KMS-11 (cell line): Measurements from ENCODE around the gene DIAPH3.
"Not testable (repeated sequence)": the region's sequence is repeated elsewhere in the genome, so short reads cannot be mapped to it uniquely, and the experiment has no call there.

Experiments used
- H2AFZ ChIP-seq: fragments of 200-600 bp; sonication (generic); 2 replicates; pipeline ENCODE4 v1.6.1; 2016; ENCODE audit warnings: antibody characterized with exemption, mixed run types, low read depth
- H3K27ac ChIP-seq: fragments of 200-600 bp; sonication (generic); 2 replicates; pipeline ENCODE4 v1.6.1; 2016; ENCODE audit warnings: mild to moderate bottlenecking, mixed run types
- H3K27me3 ChIP-seq: fragments of 200-600 bp; sonication (generic); 2 replicates; pipeline ENCODE4 v1.6.1; 2017; ENCODE audit warnings: mild to moderate bottlenecking, low read depth, mixed run types, moderate library complexity; ENCODE audit not compliant: insufficient read depth
- H3K36me3 ChIP-seq: fragments of 200-600 bp; sonication (generic); 2 replicates; pipeline ENCODE4 v1.6.1; 2017; ENCODE audit warnings: mild to moderate bottlenecking, mixed run types; ENCODE audit not compliant: insufficient read depth
- H3K4me1 ChIP-seq: fragments of 200-600 bp; sonication (generic); 2 replicates; pipeline ENCODE4 v1.6.1; 2016; ENCODE audit warnings: mild to moderate bottlenecking, low read depth, mixed run types; ENCODE audit not compliant: poor library complexity, severe bottlenecking
- H3K4me2 ChIP-seq: fragments of 200-600 bp; sonication (generic); 2 replicates; pipeline ENCODE4 v1.7.0; 2016; ENCODE audit warnings: mild to moderate bottlenecking, mixed run types
- H3K4me3 ChIP-seq: fragments of 200-600 bp; sonication (generic); IDR thresholded peaks from 2 replicates; pipeline ENCODE4 v1.6.1; 2017; ENCODE audit warnings: low read depth, low read length, mixed read lengths; ENCODE audit not compliant: insufficient read depth
- H3K79me2 ChIP-seq: fragments of 200-600 bp; sonication (generic); 2 replicates; pipeline ENCODE4 v1.6.1; 2016; ENCODE audit warnings: low read depth, mixed run types; ENCODE audit not compliant: insufficient read depth
- H3K9ac ChIP-seq: fragments of 200-600 bp; sonication (generic); 2 replicates; pipeline ENCODE4 v1.6.1; 2016; ENCODE audit warnings: mild to moderate bottlenecking, mixed run types
- H4K20me1 ChIP-seq: fragments of 200-600 bp; sonication (generic); 2 replicates; pipeline ENCODE4 v1.6.1; 2016; ENCODE audit warnings: mild to moderate bottlenecking, mixed run types; ENCODE audit not compliant: insufficient read depth
- TF ChIP-seq, protein P1 (sequence below): fragments of 200-600 bp; sonication (generic); conservative IDR thresholded peaks from 2 replicates; pipeline ENCODE4 v1.6.1; 2017; ENCODE audit warnings: low read depth, mild to moderate bottlenecking, antibody characterized with exemption, low read length, moderate library complexity, mixed read lengths

Gene DIAPH3

DNA sequence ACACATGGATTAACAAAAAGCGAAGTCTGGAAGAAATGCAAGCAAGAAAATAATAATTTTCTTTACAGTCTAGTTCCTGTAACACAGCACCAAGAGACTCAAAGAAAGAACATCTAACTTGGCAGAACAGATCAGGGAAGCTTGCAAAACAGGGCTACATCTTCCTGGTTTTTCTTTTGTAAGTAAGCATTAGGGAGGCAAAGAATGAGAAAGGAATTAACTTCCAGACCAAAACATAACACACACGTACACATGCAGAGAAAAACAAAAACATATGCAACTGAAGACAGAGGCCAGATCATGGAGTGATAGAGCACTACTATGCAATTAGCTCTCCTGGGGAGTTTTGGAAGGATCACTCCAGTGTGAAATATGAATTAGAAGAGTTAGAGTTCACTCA is 120.5 kb downstream of the DIAPH3 start:
- Histone ChIP-seq H3K4me2 (no peak overlapping the region), H4K20me1 (no peaks in the 10 kb centered on the region), H3K79me2 (no peaks in the 10 kb centered on the region), H3K4me3 (no peak overlapping the region), H2AFZ (no peak overlapping the region), H3K4me1 (no peaks in the 10 kb centered on the region), H3K36me3 (no peaks in the 10 kb centered on the region), H3K27me3 (no peaks in the 10 kb centered on the region), H3K27ac (no peak overlapping the region), H3K9ac (no peak overlapping the region)
- TF ChIP-seq, protein P1, sequence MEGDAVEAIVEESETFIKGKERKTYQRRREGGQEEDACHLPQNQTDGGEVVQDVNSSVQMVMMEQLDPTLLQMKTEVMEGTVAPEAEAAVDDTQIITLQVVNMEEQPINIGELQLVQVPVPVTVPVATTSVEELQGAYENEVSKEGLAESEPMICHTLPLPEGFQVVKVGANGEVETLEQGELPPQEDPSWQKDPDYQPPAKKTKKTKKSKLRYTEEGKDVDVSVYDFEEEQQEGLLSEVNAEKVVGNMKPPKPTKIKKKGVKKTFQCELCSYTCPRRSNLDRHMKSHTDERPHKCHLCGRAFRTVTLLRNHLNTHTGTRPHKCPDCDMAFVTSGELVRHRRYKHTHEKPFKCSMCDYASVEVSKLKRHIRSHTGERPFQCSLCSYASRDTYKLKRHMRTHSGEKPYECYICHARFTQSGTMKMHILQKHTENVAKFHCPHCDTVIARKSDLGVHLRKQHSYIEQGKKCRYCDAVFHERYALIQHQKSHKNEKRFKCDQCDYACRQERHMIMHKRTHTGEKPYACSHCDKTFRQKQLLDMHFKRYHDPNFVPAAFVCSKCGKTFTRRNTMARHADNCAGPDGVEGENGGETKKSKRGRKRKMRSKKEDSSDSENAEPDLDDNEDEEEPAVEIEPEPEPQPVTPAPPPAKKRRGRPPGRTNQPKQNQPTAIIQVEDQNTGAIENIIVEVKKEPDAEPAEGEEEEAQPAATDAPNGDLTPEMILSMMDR: no peak

DNA sequence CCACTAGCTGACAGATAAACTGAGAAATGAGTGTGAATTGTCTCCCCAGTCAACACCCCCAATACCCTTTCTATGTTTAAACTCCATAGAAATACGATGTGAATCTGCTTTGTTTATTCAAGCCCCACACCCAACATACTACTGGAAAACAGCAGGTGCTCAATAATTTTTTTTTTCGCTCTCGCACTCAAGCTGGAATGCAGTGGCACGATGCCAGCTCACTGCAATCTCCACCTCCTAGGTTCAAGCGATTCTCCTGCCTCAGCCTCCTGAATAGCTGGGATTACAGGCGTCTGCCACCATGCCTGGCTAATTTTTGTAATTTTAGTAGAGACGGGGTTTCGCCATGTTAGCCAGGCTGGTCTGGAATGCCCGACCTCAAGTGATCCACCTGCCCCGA is 123.1 kb downstream of the DIAPH3 start:
- H3K27ac ChIP-seq, H3K4me3 ChIP-seq, H4K20me1 ChIP-seq, H3K4me2 ChIP-seq, H3K79me2 ChIP-seq, H3K36me3 ChIP-seq, H2AFZ ChIP-seq, H3K9ac ChIP-seq, H3K4me1 ChIP-seq, H3K27me3 ChIP-seq: not testable (repeated sequence)

DNA sequence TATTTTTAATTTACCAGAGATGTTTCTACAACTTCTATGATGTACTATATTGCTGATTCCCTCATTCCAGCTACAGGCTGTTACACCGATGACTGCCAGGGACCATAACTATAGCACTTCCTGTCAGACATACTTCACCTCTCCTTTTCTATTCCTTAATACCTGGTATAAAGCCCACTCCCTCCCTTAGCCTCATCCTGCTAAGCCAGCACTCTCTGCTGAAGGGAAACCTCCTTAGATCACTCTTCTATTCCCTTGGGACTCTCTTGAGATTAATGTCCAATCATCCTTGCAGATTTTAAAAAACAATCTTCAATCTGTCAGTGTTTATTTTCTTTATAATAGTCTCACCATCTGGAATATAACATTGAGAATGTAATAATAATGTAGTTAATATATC is 127.9 kb downstream of the DIAPH3 start:
- Histone ChIP-seq H3K27me3 (no peaks in the 10 kb centered on the region), H3K4me1 (no peaks in the 10 kb centered on the region), H4K20me1 (no peaks in the 10 kb centered on the region), H3K4me2 (no peak overlapping the region), H3K9ac (no peak overlapping the region), H3K27ac (no peak overlapping the region), H2AFZ (no peak overlapping the region), H3K36me3 (no peaks in the 10 kb centered on the region), H3K4me3 (no peak overlapping the region), H3K79me2 (no peaks in the 10 kb centered on the region)
- TF ChIP-seq, protein P1: no peak

DNA sequence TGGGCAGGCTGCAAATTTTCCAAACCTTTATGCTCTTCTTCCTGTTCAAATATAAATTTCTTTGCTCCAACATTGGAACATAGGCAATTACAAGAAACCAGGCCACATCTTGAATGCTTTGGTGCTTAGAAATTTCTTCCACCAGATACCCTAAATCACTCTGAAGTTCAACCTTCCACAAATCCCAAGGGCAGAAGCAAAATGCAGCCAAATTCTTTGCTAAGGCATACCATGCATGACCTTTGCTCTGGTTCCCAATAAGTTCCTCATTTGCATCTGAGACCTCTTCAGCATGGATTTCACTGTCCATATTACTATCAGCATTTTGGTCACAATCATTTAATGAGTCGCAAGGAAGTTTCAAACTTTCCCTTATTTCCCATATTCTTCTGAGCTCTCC is 130.9 kb downstream of the DIAPH3 start:
- Histone ChIP-seq H3K4me1 (no peaks in the 10 kb centered on the region), H3K4me2 (no peak overlapping the region)
- TF ChIP-seq, protein P1: no peak

DNA sequence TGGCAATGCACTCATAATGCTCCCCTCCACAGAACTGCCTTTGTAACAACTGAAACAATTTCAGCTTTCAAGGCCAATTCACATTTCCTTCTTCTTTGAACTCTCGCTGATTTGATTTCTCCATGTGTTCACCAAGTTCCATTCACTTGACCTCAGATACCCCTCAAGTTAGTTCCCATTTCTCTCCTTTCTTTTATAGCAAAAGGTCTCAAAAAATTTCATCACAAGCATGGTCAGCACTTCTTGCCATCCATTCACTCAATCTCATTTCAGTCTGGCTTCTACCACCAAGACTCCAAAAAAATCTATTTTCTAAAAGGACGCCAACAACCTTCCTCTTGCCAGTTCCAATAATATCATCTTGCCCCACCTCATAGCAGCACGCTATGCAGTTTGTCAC is 135.7 kb downstream of the DIAPH3 start:
- Histone ChIP-seq H3K9ac (no peak overlapping the region), H4K20me1 (no peaks in the 10 kb centered on the region), H3K27ac (no peak overlapping the region), H2AFZ (no peak overlapping the region), H3K36me3 (no peaks in the 10 kb centered on the region), H3K4me1 (no peaks in the 10 kb centered on the region), H3K27me3 (no peaks in the 10 kb centered on the region), H3K4me3 (no peak overlapping the region), H3K79me2 (no peaks in the 10 kb centered on the region), H3K4me2 (no peak overlapping the region)
- TF ChIP-seq, protein P1: no peak

More for the DNA sequence above, 130.9 kb downstream of the DIAPH3 start:
- no peaks in the 10 kb centered on the region for H3K27me3 ChIP-seq
- H4K20me1 ChIP-seq: no peaks in the 10 kb centered on the region
- no peak overlapping the region for H2AFZ ChIP-seq
- H3K9ac ChIP-seq: no peak overlapping the region
- H3K27ac ChIP-seq: no peak overlapping the region
- H3K4me3 ChIP-seq: no peak overlapping the region
- H3K36me3 ChIP-seq: no peaks in the 10 kb centered on the region
- H3K79me2 ChIP-seq: no peaks in the 10 kb centered on the region
